Esophagus squamous epithelium (tissue), 5 donors: ENCODE results near the gene ORC4. TPM values are rescaled to one million over a fixed set of nuclear protein-coding genes. Genes with fewer than 3 reads are reported as not detected.
"Not testable (repeated sequence)": the region's sequence is repeated elsewhere in the genome, so short reads cannot be mapped to it uniquely, and the experiment has no call there.

Experiments
- DNase-seq: peaks from one replicate; lab custom pipeline; 2025; lab: John Stamatoyannopoulos, UW
- H3K27ac ChIP-seq, 4 donors: fragments of 200-600 bp; sonication (generic); one replicate each; pipeline ENCODE4 v1.5.1; 2016 to 2019; ENCODE audit warnings: mild to moderate bottlenecking in 1 of 4
- H3K27me3 ChIP-seq, 4 donors: fragments of 200-600 bp; sonication (generic); 1 replicate in 3 of 4; 2 replicates in 1 of 4; pipeline versions ENCODE4 v1.5.1 to v1.6.0; 2017 to 2021; ENCODE audit warnings: antibody characterized with exemption in 1 of 4
- H3K36me3 ChIP-seq, 3 donors: fragments of 200-600 bp; sonication (generic); one replicate each; pipeline ENCODE4 v1.5.1; 2016 to 2019
- H3K4me1 ChIP-seq, 3 donors: fragments of 200-600 bp; sonication (generic); one replicate each; pipeline ENCODE4 v1.5.1; 2017 to 2019
- H3K4me3 ChIP-seq, 4 donors: fragments of 200-600 bp; sonication (generic); 1 replicate in 3 of 4; 2 replicates in 1 of 4; pipeline ENCODE4 v1.5.1; 2016 to 2019; ENCODE audit warnings: mild to moderate bottlenecking in 2 of 4, moderate library complexity in 1 of 4
- H3K9me3 ChIP-seq, 3 donors: fragments of 200-600 bp; sonication (generic); one replicate each; pipeline ENCODE4 v1.5.1; 2016 to 2019
- CTCF ChIP-seq, 6 experiments: fragments of 450-650 bp in 4 of 6; fragments of 200-600 bp in 2 of 6; sonication (generic) in 2 of 6; IDR thresholded peaks; one replicate each; pipeline ENCODE4 v1.5.1; 2016 to 2019; ENCODE audit warnings: antibody characterized with exemption in 6 of 6, mild to moderate bottlenecking in 4 of 6, moderate library complexity in 4 of 6
- POLR2A ChIP-seq, 4 donors: fragments of 450-650 bp; IDR thresholded peaks; one replicate each; pipeline ENCODE4 v1.6.1; 2017; ENCODE audit warnings: antibody characterized with exemption in 4 of 4, mild to moderate bottlenecking in 4 of 4, moderate library complexity in 3 of 4
- WGBS, 2 donors: methylation state at CpG; one replicate each; pipeline ENCODE4 v1.1.5; 2018; 5-methylcytosine and 5-hydroxymethylcytosine counted together
- intact Hi-C: fragments of 100-400 bp; cut with DNase I; formaldehyde crosslinking; loops from one replicate; pipeline ENCODE4 v1.15.0; 2022
- total RNA-seq, 4 donors: library from RNA; depleted of rRNA; stranded (reverse); fragments of >200 nt; gene quantifications; one replicate each; pipeline ENCODE4 v1.1.0, GENCODE V29; 2016
- donor health status: DM: yes; HTN: yes; CAD: no.

ORC4 gene
- total RNA-seq, 4 donors from 2014 or later = 33.1 to 52.0 (median 40.0) TPM

- DNase-seq = no peak
- 89 to 97% methylated on average over 5 of the region's 5 CpGs for WGBS, 2 donors
- Histone ChIP-seq H3K9me3 (peaks cover 0 to 3% (median 3%) of the 10 kb centered on the region in 3 donors), H3K4me3 (no peak overlapping the region), H3K27me3 (no peaks in the 10 kb centered on the region), H3K36me3 (peaks cover 0 to 5% (median 0%) of the 10 kb centered on the region in 3 donors), H3K4me1 (no peaks in the 10 kb centered on the region), H3K27ac (no peak overlapping the region)
- TF ChIP-seq CTCF (IDR thresholded peaks at IDR 0.05) (no peak), POLR2A (IDR thresholded peaks at IDR 0.05) (no peak)
- intact Hi-C loops = no loop called here
Observed at GRCh38 chr2:148007219-148007900, 13.2 kb downstream of the ORC4 start.

- Histone ChIP-seq H3K4me1 (no peaks in the 10 kb centered on the region), H3K27me3 (no peaks in the 10 kb centered on the region), H3K36me3 (peaks cover 0 to 5% (median 0%) of the 10 kb centered on the region in 3 donors), H3K27ac (no peak overlapping the region), H3K4me3 (no peak overlapping the region), H3K9me3 (peaks cover 0 to 4% (median 3%) of the 10 kb centered on the region in 3 donors)
- 77 to 95% methylated on average over 4 to 6 of the region's 6 CpGs for WGBS, 2 donors
- DNase-seq = no peak
- intact Hi-C loops = no loop called here
- TF ChIP-seq POLR2A (IDR thresholded peaks at IDR 0.05) (no peak), CTCF (IDR thresholded peaks at IDR 0.05) (no peak)
Observed at GRCh38 chr2:148006249-148007007, 14.1 kb downstream of the ORC4 start.

GRCh38 chr2:148002420-148002819 lies 18.1 kb downstream of the ORC4 start:
- H3K9me3 ChIP-seq, H3K36me3 ChIP-seq, DNase-seq, H3K4me3 ChIP-seq, intact Hi-C loops, H3K27me3 ChIP-seq, H3K27ac ChIP-seq, H3K4me1 ChIP-seq: not testable (repeated sequence)

GRCh38 chr2:148000095-148000494 lies 20.4 kb downstream of the ORC4 start:
- peaks cover 0 to 9% (median 3%) of the 10 kb centered on the region in 3 donors for H3K36me3 ChIP-seq
- H3K4me1 ChIP-seq = no peaks in the 10 kb centered on the region
- 67 to 74% methylated on average over 1 of the region's 1 CpG for WGBS, 2 donors
- H3K9me3 ChIP-seq = peaks cover 0 to 10% (median 3%) of the 10 kb centered on the region in 3 donors
- H3K4me3 ChIP-seq = no peak overlapping the region
- H3K27ac ChIP-seq = no peak overlapping the region
- H3K27me3 ChIP-seq = no peaks in the 10 kb centered on the region
- no peak for DNase-seq
- intact Hi-C loops = no loop called here
- TF ChIP-seq CTCF (IDR thresholded peaks at IDR 0.05) = no peak
- no peak for TF ChIP-seq POLR2A (IDR thresholded peaks at IDR 0.05)

GRCh38 chr2:147999126-147999525 lies 21.4 kb downstream of the ORC4 start:
- no peak for TF ChIP-seq POLR2A (IDR thresholded peaks at IDR 0.05)
- intact Hi-C loops = no loop called here
- Histone ChIP-seq H3K9me3 (peaks cover 0 to 12% (median 3%) of the 10 kb centered on the region in 3 donors), H3K27ac (no peak overlapping the region), H3K27me3 (no peaks in the 10 kb centered on the region), H3K36me3 (peaks cover 0 to 15% (median 7%) of the 10 kb centered on the region in 3 donors), H3K4me3 (no peak overlapping the region), H3K4me1 (no peaks in the 10 kb centered on the region)
- 52 to 58% methylated on average over 2 of the region's 2 CpGs for WGBS, 2 donors
- no peak for DNase-seq

- Histone ChIP-seq H3K4me1 (no peaks in the 10 kb centered on the region), H3K36me3 (peaks cover 0 to 15% (median 7%) of the 10 kb centered on the region in 3 donors), H3K4me3 (no peak overlapping the region), H3K9me3 (peaks cover 0 to 12% (median 3%) of the 10 kb centered on the region in 3 donors), H3K27me3 (no peaks in the 10 kb centered on the region), H3K27ac (no peak overlapping the region)
- DNase-seq = no peak
- 82 to 85% methylated on average over 4 of the region's 4 CpGs for WGBS, 2 donors
- TF ChIP-seq CTCF (IDR thresholded peaks at IDR 0.05) (no peak), POLR2A (IDR thresholded peaks at IDR 0.05) (no peak)
- intact Hi-C loops = no loop called here
Observed at GRCh38 chr2:147998203-147998602, 22.3 kb downstream of the ORC4 start.
